GM19351 (cell line): ENCODE results near the gene KDELR1.
"Not testable (repeated sequence)": the region's sequence is repeated elsewhere in the genome, so short reads cannot be mapped to it uniquely, and the experiment has no call there.

Experiments used
- ATAC-seq: cut with Tn5 transposase; IDR thresholded peaks from one replicate; pipeline ENCODE4 v1.9.1; 2021; ENCODE audit warnings: mild to moderate bottlenecking, moderate library complexity; ENCODE audit not compliant: unreplicated experiment

The KDELR1 gene

GRCh38 chr19:48397263-48398101, 6.1 kb upstream of the KDELR1 start:
- ATAC-seq: no peak

- no peak for ATAC-seq
Measured at GRCh38 chr19:48396824-48397176, 5.4 kb upstream of the KDELR1 start.

DNA sequence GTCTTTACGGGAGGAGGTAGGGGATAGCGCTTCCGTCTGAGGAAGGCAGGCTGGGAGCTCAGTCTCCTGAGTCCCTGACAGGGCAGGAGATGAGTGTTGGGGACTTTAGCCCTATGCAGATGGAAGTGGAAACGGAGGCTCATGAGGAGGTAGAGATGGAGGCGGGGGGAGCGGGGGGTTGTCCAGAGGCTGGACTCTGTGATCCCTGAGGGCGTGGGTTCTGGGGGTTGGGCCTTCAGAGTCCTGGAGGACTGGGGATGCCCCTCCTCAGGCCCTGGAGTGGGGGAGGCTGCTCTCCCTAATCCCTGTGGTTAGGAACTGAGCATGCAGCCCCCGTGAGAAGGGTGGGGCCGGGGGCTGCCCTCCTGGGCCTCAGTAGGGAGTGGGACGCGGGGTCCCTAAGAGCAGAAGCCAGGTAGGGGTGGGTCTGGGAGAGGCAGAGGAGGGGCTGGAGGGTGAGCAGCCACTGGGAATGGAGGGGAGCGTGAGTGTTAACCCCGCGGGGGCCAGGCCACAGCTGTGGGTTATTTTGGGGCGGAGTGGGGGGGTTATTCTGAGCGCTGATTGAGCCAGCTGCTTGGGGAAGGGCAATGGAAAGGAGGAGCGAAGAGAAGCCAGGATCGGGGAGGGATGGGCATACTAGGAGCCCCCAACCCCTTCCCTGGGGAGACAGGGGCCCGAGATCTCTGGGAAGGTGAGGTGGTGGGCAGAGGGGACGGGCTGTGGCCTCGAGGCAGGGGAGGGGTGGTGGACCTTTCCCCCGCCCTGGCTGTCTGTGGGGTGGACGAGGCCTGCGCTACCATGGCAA, 4.9 kb upstream of the KDELR1 start:
- ATAC-seq: no peak

DNA sequence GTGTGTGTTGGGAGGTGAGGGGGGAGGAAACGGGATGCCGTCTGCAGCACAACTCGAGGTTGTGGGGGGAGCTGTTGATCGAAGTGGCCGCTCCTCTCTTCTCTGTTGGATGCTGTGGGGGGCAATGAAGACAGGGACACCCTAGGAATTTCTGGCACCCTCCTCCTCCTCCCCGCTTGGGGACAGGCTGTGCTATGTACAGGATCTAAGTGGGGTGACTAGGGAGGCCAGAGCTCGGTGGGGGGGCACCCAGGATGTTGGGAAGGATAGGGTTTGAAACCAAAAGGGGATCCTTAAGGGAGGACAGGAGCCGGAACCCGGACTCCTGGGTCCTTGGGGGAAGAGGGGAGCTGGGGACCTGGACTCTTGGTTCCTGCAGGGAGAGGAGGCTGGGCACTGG, 4.1 kb upstream of the KDELR1 start:
- no peak for ATAC-seq

DNA sequence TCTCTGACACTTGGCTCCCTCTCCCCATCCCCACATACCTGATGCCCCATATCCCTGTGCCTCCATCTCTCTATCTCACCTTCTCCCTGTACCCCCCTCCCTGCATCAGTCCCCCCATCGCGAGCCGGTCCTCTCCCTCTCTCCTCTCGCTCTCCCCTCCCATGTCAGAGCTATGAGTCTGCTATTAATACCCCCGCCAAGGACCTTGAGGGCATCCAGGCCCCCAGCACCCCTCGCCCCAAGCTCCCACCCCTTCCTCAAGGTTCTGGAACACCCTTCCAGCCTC, 3.8 kb upstream of the KDELR1 start:
- ATAC-seq: no peak

DNA sequence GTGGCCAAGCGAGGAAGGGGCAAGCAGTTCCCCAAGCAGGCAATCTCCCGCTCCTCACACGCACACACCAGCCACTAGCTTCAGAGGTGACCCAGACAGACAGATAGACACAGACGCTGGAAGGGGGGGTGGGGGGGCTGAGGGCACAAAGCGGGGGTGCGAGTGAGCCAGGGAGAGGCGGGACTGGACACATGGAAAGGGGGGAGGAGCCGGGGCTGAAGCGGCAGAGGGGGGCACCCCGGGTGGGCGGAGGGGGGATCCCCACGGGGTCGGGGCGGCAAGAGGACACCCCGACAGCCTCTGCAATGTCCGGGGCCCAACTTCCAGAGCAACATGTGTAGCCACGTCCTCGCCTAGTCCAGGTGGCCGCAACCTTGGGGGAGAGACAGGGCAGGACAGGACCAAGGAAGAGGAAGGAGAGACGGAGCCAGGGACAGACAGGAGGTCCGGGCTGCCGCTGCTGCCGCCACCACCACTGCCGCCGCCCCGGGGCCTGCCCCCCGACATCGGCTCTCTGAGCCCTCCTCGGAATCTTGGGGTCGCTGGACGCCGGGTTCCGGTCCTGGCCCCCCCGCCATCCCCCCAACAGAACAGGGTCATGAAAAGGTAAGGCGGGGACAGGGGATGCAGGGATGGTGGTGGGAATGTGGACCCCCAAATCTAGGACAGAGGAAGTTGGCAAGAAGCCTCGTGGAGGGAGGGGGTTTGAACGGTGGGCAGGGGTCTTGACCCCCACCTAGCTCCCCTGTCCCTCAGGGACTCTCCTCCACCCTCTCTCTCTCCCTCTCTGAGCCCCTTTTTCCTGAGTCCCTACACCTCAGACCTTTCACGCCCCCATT, 3.2 kb upstream of the KDELR1 start:
- ATAC-seq: no peak

- ATAC-seq: no peak
Measured at GRCh38 chr19:48393559-48394330, 2.4 kb upstream of the KDELR1 start, which contains the start of gene GRIN2D. Gene GRIN2D (plus strand): TSS chr19:48393668. CDS start chr19:48398393, 4,725 bp downstream.

DNA sequence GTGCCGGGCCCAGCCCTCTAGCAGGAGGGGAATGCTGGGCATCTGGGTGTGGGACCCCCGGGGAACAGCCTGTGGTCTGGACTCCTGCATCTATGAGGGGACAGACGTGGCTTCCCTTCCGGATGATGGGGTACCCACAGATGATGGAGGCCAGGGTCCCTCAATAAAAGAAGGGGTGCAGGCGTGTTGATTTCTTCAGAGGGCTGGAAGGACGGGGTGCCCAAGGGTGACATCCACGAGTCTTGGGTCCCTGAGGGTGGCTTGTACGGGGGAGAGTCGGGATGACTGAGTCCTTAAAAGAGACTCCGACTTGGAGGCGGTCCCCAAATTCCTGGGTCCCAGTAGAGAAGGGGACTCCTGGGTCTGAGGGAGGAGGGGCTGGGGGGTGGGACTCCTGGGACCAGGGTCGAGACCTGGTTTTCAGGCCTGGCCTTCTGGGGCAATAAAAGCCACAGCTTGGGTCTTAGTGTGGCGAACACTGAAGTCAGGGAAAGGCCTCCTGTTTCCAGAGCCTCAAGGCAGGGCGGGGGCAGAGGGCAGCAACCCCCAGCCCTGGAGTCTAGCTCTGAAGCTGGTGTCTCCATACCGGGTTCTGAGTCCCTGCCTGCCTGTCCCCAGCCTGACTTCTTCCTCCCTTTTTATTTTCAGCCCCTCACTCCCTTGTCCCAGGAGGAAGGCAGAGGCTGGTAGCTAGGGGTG, 1.7 kb upstream of the KDELR1 start:
- ATAC-seq: no peak

- not testable (repeated sequence) for ATAC-seq
Measured at GRCh38 chr19:48392006-48392344, 624 bp upstream of the KDELR1 start.

- ATAC-seq: no peak
Measured at GRCh38 chr19:48390188-48391099, 907 bp downstream of the KDELR1 start.

- ATAC-seq: no peak
Measured at GRCh38 chr19:48386981-48387380, 4.4 kb downstream of the KDELR1 start.

- no peak for ATAC-seq
Measured at GRCh38 chr19:48385461-48386087, 5.8 kb downstream of the KDELR1 start.

- ATAC-seq: no peak
Measured at GRCh38 chr19:48382286-48382685, 9.1 kb downstream of the KDELR1 start.

GRCh38 chr19:48381178-48381950, 10.0 kb downstream of the KDELR1 start:
- no peak for ATAC-seq

- ATAC-seq: no peak
Measured at GRCh38 chr19:48379058-48379457, 12.3 kb downstream of the KDELR1 start.

DNA sequence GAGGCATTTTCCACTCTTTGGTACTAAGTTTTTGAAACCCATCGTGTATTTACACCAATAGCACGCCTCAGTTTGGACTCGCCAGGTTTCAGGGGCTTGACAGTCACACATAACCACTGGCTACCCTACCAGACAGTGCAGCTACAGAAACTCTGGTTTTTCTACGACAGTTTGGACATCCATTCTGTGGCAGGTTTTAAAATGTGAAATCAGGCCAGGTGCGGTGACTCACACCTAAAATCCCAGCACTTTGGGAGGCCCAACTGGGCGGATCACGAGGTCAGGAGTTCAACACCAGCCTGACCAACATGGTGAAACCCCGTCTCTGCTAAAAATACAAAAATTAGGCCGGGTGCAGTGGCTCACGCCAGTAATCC, 13.2 kb downstream of the KDELR1 start:
- ATAC-seq: no peak

- no peak for ATAC-seq
Measured at GRCh38 chr19:48373567-48373966, 17.8 kb downstream of the KDELR1 start.

GRCh38 chr19:48372904-48373303, 18.4 kb downstream of the KDELR1 start:
- ATAC-seq: no peak
